GM12892 (cell line): ENCODE results near the gene ECM2.

Experiments
- DNase-seq: peaks from one replicate; pipeline ENCODE4 v3.0.0; 2011; ENCODE audit not compliant: insufficient read length
- FAIRE-seq: peaks from 2 replicates; lab custom pipeline; 2011; peaks lifted over from hg19 to GRCh38; lab: Jason Lieb, UNC
- POLR2A ChIP-seq: IDR thresholded peaks from 2 replicates; pipeline ENCODE4 v1.6.1; 2011; ENCODE audit warnings: low read depth, low read length, control low read depth
- POLR2AphosphoS5 ChIP-seq: IDR thresholded peaks from 2 replicates; pipeline ENCODE4 v1.6.1; 2011; ENCODE audit warnings: low read depth, low read length, control low read depth
- TAF1 ChIP-seq: IDR thresholded peaks from 2 replicates; pipeline ENCODE4 v1.6.1; 2011; ENCODE audit warnings: low read depth, mild to moderate bottlenecking, control low read depth, low read length, borderline replicate concordance

Gene ECM2

GRCh38 chr9:92508018-92508820 is 27.6 kb downstream of the ECM2 start:
- no peak for FAIRE-seq
- no peak for DNase-seq
- TF ChIP-seq POLR2AphosphoS5 (no peak), TAF1 (no peak), POLR2A (no peak)

GRCh38 chr9:92507496-92507895 is 28.3 kb downstream of the ECM2 start:
- TF ChIP-seq POLR2AphosphoS5 (no peak), TAF1 (no peak), POLR2A (no peak)
- DNase-seq (no peak), FAIRE-seq (no peak)

GRCh38 chr9:92507005-92507404 is 28.8 kb downstream of the ECM2 start:
- FAIRE-seq (no peak), DNase-seq (no peak)
- no peak for TF ChIP-seq TAF1

- no peak for DNase-seq
- no peak for TF ChIP-seq TAF1
- no peak for TF ChIP-seq POLR2AphosphoS5
- no peak for TF ChIP-seq POLR2A
- FAIRE-seq = no peak
These were observed 29.5 kb downstream of the ECM2 start for GRCh38 chr9:92506184-92506857.

- no peak for DNase-seq
- TF ChIP-seq TAF1 (no peak), POLR2A (no peak), POLR2AphosphoS5 (no peak)
- no peak for FAIRE-seq
These were observed 30.9 kb downstream of the ECM2 start for GRCh38 chr9:92504881-92505280.

GRCh38 chr9:92503156-92503555 is 32.6 kb downstream of the ECM2 start:
- no peak for TF ChIP-seq POLR2A
- DNase-seq = no peak
- FAIRE-seq = no peak

GRCh38 chr9:92501671-92502393 is 34.0 kb downstream of the ECM2 start:
- TF ChIP-seq POLR2AphosphoS5 (no peak), TAF1 (no peak), POLR2A (no peak)
- DNase-seq (no peak), FAIRE-seq (no peak)

- TF ChIP-seq POLR2AphosphoS5 (no peak), POLR2A (no peak), TAF1 (no peak)
- FAIRE-seq (no peak), DNase-seq (no peak)
These were observed 35.1 kb downstream of the ECM2 start for GRCh38 chr9:92500725-92501124.

- FAIRE-seq = no peak
- no peak for DNase-seq
- TF ChIP-seq POLR2AphosphoS5 (no peak), POLR2A (no peak), TAF1 (no peak)
These were observed 36.1 kb downstream of the ECM2 start for GRCh38 chr9:92499701-92500100.

- FAIRE-seq (no peak), DNase-seq (no peak)
- TF ChIP-seq TAF1 (no peak), POLR2AphosphoS5 (no peak), POLR2A (no peak)
These were observed 39.2 kb downstream of the ECM2 start for GRCh38 chr9:92496396-92497176.

GRCh38 chr9:92494856-92495255 is 40.9 kb downstream of the ECM2 start:
- no peak for TF ChIP-seq TAF1
- TF ChIP-seq POLR2A = no peak
- TF ChIP-seq POLR2AphosphoS5 = no peak
- no peak for FAIRE-seq

More at GRCh38 chr9:92494856-92495255, 40.9 kb downstream of the ECM2 start:
- DNase-seq = no peak
